HG02852 (cell line): ENCODE results near the gene NAP1L4.

Source experiments
- ATAC-seq: cut with Tn5 transposase; IDR thresholded peaks from one replicate; pipeline ENCODE4 v1.9.1; 2021; ENCODE audit warnings: mild to moderate bottlenecking, moderate library complexity; ENCODE audit not compliant: unreplicated experiment

NAP1L4 gene

DNA sequence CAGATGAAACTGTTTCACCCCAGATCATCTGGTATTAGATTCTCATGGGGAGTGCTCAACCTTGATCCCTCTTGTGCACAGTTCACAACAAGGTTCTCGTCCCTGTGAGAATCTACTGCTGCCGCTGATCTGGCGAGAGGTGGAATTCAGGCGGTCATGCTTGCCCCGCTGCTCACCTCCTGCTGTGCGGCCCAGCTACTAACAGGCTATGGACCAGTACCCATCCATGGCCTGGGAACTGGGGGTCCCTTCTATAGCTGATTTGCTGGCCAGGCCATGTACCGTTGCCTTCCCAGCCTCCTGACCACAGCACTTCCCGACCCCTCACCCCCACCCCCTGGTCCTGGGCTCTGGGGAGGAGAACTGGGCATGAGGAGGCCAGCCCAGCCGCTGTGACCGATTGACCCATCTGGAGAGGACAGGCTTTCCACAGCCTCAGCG is 65.5 kb downstream of the NAP1L4 start:
- no peak for ATAC-seq

DNA sequence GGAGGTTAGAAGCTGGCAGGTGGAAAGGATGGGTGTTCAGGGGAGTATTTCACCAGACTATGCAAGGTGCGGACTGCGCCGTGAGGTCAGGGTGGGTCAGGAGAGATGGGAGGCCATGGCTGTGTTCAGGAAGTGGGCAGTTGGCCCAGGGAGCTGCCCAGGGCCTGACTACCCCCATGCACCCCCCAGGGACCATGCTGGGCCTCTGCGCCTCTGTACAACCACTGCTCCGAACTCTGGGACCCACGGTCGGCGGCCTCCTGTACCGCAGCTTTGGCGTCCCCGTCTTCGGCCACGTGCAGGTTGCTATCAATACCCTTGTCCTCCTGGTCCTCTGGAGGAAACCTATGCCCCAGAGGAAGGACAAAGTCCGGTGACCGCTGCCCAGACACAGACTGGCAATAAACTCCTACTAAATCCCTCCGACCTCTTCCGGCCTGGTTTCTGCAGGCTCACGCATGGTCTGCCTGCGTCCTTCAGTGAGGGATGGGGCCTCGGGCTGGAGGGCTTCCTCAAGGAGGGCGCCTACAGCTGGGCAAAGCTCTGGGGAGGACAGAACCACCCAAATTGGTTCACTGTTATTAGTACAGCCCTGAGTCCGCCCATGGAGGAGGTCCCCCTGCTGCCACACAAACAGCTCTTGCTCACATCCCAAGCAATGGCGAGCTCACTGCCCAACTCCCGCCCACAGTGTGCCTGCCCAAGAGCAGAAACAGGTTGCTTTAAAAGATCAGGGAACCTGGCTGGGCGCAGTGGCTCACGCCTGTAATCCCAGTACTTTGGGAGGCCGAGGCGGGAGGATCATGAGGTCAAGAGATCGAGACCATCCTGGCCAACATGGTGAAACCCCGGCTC is 67.1 kb downstream of the NAP1L4 start:
- no peak for ATAC-seq

GRCh38 chr11:2924381-2924780 is 67.7 kb downstream of the NAP1L4 start:
- ATAC-seq: no peak

DNA sequence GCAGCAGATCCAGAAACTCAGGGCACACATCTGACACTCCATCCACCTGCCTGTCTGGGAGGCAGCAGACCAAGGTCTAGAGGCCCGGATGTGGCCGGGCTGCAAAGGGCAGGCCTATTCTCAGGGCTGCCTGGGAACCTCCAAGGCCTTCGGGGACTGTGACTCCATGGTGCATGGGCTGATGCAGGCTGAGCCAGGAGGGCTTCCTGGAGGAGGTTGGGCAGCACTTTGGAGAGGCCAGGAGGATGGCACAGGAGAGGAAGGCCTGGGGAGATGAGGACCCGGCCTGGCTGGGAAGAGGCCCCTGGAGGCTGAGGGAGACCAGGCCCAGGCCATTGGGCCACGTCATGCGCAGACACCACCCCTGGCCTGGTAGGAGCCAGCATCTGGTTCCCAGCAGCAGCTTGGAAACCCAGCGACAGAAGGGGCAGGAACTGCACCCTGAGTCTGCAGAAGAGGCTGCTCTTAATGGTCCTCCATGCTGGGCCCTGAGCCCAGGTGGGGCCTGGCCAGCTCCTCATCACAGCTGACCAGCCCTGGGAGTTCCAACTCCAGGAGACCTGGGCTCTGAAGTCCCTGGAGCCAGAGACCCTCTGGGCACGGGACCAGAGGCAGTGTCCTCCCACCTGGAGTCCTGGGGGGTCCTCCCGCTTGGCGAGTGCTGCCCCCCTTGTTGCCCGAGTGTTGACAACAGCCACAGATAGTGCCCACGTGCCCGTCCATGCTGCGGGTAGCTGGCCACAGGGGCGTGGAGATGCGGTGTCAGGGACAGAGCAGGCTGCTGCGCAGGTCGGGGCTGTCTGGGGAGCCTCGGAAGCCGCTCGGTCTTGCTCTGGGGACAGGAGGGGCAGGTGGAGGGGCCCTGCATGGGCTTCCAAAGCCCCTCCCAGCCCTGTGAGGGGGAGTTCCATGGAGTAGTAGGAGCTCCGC is 68.4 kb downstream of the NAP1L4 start:
- no peak for ATAC-seq

GRCh38 chr11:2922655-2923054 is 69.5 kb downstream of the NAP1L4 start:
- ATAC-seq: no peak

DNA sequence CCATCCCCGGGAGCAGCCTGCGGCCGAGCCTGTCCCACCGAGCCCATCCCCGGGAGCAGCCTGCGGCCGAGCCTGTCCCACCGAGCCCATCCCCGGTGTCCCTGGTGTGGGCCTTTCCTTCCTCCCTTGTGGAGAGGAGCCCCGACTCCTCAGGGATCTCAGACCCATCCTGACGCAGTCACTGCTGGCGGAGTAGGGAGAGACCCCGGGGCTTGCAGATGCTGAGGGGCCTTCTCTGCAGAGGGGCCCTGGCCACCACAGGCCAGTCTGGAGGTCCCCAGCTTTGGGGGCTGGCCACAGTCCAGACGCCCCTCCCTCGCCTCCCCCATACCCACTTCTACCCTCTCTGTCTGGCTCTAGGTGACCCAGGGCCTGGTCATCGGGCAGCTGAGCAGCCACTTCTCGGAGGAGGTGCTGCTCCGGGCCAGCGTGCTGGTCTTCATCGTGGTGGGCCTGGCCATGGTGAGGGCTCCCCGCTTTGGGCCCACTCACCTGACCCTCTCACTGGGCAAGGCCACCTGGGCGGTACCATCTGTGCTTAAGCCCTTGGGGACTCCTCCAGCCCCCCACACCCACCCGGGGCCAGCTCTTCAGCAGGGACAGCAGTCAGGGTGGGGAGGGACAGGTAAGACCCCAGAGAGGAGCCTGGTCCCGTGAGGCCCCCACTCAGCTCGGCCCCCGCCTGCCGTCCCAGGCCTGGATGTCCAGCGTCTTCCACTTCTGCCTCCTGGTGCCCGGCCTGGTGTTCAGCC is 70.2 kb downstream of the NAP1L4 start:
- ATAC-seq: no peak

DNA sequence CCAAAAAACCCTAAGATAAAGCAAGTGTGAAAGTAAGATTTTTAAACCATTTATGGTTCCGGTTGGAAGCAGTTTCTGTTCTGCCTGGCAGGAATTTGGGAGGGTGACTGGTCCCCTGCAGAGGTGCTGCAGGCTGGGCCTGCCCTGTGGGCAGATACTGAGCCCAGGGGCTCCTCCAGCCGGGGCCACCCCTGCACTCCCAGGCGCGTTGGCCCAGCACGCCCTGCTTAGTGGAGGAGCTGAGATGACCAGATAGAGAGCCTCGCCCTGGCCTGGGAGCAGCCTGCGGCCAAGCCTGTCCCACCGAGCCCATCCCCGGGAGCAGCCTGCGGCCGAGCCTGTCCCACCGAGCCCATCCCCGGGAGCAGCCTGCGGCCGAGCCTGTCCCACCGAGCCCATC is 70.9 kb downstream of the NAP1L4 start:
- ATAC-seq: no peak

DNA sequence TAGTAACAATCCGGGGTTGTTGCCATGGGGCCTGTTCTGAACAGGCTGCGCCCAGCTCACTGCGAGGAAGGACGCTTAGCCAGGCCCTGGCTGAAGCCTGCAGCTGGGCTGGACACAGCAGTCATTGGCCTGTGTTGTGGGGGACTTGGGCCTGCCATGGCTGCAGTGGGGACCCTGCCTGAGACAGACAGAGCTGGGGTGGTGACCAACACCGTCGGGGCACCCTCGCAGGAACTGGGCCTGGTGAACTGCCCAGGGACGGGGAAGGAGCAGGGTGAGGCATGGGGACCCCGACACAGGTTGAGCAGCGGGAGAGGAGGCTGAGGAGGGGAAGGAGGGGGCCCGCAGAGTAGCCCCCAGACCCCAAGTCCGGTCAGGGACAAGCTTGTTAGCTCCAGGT is 71.8 kb downstream of the NAP1L4 start:
- no peak for ATAC-seq

DNA sequence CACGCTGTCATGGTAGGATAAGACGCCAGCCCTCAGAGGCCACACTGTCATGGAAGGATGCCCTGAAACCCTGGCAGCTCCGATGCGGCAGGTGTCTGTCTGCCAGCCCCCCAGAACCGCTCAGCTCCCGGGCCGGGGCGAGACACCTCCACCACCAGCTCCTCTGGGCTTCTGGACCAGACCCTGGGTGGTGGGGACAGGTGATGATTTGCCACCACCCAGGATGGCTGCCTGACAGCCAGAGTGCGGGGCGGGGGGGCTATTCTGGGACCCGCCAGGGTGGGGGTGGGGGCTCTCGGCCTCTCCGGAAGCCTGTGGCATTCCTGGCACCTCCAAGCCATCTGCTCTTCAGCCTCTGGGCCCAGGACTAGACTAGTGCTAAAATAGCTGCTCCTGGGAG is 72.3 kb downstream of the NAP1L4 start:
- no peak for ATAC-seq

GRCh38 chr11:2919188-2919587 is 72.9 kb downstream of the NAP1L4 start:
- ATAC-seq: no peak

DNA sequence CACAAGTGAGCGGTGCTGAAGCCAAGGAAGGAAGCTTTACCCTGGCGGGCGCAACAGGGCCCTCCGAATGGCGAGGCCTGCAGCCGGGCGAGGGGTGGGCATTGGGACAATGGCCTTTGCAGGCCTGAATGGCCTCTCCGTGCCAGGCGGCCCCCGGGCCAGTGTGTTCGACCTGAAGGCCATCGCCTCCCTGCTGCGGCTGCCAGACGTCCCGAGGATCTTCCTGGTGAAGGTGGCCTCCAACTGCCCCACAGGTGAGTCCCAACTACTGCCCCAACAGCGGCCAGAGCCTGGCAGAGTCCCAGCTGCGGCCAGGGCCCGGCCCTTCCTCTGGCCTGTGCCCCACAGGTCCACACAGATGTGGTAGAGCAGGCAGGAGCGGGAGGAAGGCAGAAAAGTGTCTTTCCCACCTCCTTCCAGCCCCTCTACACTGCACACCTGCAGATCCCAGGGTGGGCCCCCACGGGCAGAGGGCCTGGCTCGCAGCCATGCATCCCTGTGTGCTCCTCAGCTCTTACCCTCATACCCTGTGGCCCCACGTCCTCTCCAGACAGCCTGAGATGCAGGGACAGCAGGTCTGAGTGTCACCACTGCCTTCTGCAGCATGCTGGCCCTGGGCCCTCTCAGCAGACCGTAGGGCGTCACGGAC is 74.2 kb downstream of the NAP1L4 start:
- no peak for ATAC-seq

DNA sequence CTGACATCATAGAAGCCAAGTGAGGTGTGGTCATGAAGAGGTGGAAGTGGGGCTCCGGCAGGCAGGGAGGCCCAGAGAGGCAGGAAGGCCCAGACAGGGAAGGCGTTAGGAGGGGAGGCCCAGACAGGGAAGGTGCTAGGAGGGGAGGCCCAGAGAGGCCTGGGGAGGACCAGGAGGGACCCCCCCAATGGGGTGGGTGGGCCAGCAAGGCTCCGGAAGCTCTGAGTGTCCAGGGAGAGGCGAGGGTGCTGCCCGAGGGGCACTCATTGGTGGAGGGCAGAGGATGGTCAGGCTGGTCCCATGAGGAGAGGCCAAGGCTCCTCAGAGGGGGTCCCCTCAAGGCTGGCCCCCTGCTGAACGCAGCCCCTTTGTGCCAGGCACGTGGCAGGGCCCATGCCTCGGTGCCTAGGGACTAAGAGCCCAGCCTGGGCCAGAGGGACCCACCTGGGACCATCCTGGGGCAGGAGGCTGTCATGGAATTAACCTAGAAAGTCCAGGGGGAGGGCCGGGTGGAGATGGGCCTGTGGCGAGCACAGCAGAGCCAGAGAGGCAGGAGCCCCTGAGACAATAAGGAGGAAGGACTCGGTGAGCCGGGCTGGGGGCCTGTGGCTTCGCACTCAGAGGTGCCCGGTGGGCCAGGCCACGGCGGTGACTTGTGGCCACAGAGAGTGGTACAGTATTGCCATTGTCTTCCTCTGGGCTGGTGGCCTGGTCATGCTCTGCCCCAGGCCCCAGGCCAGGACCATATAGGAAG is 75.1 kb downstream of the NAP1L4 start:
- ATAC-seq: no peak

GRCh38 chr11:2916114-2916891 is 75.8 kb downstream of the NAP1L4 start:
- ATAC-seq: no peak

GRCh38 chr11:2915473-2915872 is 76.7 kb downstream of the NAP1L4 start:
- ATAC-seq: no peak

DNA sequence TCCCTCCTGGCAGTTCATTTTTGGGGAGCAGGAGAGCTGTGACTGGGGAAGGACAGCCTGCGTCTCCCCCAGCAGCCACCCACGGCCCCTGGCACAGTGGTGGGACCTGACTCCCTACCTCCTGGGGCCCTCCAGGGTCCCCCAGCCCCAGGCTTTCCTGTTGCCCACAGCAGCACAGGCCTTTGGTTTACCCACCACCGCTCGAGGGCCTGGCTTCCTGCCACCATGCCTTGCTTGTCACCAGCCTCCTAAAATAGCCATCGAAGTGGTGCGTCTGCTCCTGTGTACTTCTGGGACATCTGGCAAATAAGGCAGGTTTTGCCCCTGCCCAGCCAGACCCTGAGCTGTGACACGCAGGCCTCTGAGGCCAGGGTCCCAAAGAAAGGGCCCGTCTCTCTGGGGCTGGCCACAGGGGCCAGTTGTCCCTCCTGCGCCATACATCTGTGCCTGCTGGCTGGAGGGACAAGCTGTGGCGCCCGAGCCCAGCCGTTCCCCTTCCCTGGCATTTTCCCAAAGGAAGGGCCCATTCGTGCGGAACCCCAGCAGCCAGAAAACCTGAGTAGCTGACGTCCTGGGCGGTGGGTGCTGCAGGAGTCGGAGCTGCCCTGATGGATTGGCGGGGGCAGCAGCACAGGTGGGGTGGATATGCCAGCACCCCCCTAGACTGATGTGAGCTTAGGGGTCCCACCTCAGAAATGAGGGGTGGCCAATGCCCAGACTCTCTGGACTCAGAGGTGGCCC is 77.5 kb downstream of the NAP1L4 start:
- no peak for ATAC-seq

- ATAC-seq: no peak
Observed at GRCh38 chr11:2913776-2914175, 78.4 kb downstream of the NAP1L4 start.

DNA sequence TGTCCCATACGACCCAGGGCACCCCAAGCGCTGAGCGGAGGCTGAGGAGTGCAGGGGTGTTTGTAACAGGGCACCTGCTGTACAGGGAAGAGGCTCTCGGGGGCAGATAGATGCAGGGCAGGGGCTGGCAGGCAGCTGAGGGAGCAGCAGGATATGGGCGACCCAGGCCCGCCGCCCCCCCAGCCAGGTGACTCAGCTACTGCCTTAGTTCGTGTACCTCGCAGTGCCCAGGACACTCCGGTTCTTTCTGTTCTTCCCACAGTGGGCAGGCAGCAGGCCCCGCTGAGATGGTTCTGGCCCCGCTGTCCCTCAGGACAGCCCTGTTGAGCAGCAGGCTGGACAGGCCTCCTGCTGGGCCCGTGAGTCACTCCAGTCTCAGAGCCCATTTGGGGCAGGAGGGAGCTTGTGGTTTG is 79.1 kb downstream of the NAP1L4 start:
- no peak for ATAC-seq

DNA sequence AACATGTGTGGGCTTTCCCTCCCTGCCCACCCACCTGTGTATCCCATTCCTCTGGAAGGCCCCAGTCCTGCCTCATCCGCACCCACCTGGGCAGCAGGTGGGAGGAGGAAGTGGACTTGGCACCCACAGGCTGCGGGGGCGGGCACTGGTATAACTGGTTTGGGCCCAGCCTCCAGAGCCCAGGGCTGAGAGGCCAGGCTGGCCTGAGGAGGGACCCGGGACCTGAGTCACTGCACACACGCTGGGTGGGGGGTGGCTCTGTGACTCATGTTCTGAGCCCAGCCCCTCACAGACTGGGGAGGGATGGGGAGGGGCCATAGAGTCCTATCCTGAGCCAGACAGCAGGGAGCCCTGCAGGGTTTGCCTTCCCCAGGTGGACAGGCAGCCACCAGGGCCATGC is 79.6 kb downstream of the NAP1L4 start:
- no peak for ATAC-seq
